ENCODE results near the gene EFNA1. TPM values are rescaled to one million over a fixed set of nuclear protein-coding genes. Genes with fewer than 3 reads are reported as not detected.

Gene EFNA1
- total and polyA plus RNA-seq, 7 donors, result 15.5 to 112 (median 22.5) TPM

GRCh38 chr1:155122308-155122707, 5.4 kb upstream of the EFNA1 start:
- Histone ChIP-seq H3K4me3 (no peak overlapping the region), H3K4me1 (peaks cover 0 to 20% (median 16%) of the 10 kb centered on the region in 4 donors), H3K27me3 (no peaks in the 10 kb centered on the region), H3K27ac (no peak overlapping the region), H3K9me3 (no peaks in the 10 kb centered on the region), H3K36me3 (no peaks in the 10 kb centered on the region)
- DNase-seq, result no peak
- WGBS, 2 donors, result 84 to 92% methylated on average over 2 of the region's 2 CpGs
- TF ChIP-seq EP300 (IDR thresholded peaks at IDR 0.05) (no peak), CTCF (IDR thresholded peaks at IDR 0.05) (no peak), POLR2A (IDR thresholded peaks at IDR 0.05) (no peak), POLR2AphosphoS5 (IDR thresholded peaks at IDR 0.05) (no peak)
- intact Hi-C loops (cut with DNase I), result no loop called here

- WGBS, 2 donors, result 19 to 54% methylated on average over 4 of the region's 4 CpGs
- Histone ChIP-seq H3K27ac (no peak overlapping the region), H3K4me3 (no peak overlapping the region), H3K27me3 (no peaks in the 10 kb centered on the region), H3K9me3 (no peaks in the 10 kb centered on the region), H3K36me3 (no peaks in the 10 kb centered on the region), H3K4me1 (peaks cover 0 to 32% (median 27%) of the 10 kb centered on the region in 4 donors)
- no peak for DNase-seq
- intact Hi-C loops (cut with DNase I), result no loop called here
- TF ChIP-seq POLR2AphosphoS5 (IDR thresholded peaks at IDR 0.05) (no peak), POLR2A (IDR thresholded peaks at IDR 0.05) (no peak), CTCF (IDR thresholded peaks at IDR 0.05) (no peak), EP300 (IDR thresholded peaks at IDR 0.05) (no peak)
These were observed 3.9 kb upstream of the EFNA1 start for GRCh38 chr1:155123801-155124200.

GRCh38 chr1:155124503-155125463, 2.9 kb upstream of the EFNA1 start:
- H3K36me3 ChIP-seq, result no peaks in the 10 kb centered on the region
- no peaks in the 10 kb centered on the region for H3K27me3 ChIP-seq
- peaks cover 0 to 42% (median 36%) of the 10 kb centered on the region in 4 donors for H3K4me1 ChIP-seq
- no peak for DNase-seq
- no peaks in the 10 kb centered on the region for H3K9me3 ChIP-seq
- no peak for TF ChIP-seq POLR2AphosphoS5 (IDR thresholded peaks at IDR 0.05)
- no peak for TF ChIP-seq POLR2A (IDR thresholded peaks at IDR 0.05)
- no peak for TF ChIP-seq EP300 (IDR thresholded peaks at IDR 0.05)
- no peak for TF ChIP-seq CTCF (IDR thresholded peaks at IDR 0.05)
- intact Hi-C loops (cut with DNase I), result loop anchor here (5.0 kb wide), 1 partner anchor 43 kb away; no protein-coding TSS in a partner anchor
- peak overlapping the region in 2 of 4 donors; percentile 87 to 99 for H3K27ac ChIP-seq
- no peak overlapping the region for H3K4me3 ChIP-seq
- WGBS, 2 donors, result 57 to 78% methylated on average over 16 of the region's 16 CpGs

- no peaks in the 10 kb centered on the region for H3K36me3 ChIP-seq
- H3K4me1 ChIP-seq, result peaks cover 0 to 49% (median 44%) of the 10 kb centered on the region in 4 donors
- WGBS, 2 donors, result 28 to 66% methylated on average over 11 of the region's 11 CpGs
- DNase-seq, result peak; percentile 66
- H3K9me3 ChIP-seq, result no peaks in the 10 kb centered on the region
- TF ChIP-seq CTCF (IDR thresholded peaks at IDR 0.05), result no peak
- TF ChIP-seq POLR2A (IDR thresholded peaks at IDR 0.05), result peak in 1 of 2 donors; percentile 16
- intact Hi-C loops (cut with DNase I), result loop anchor here (5.0 kb wide), 1 partner anchor 42 kb away; no protein-coding TSS in a partner anchor
- H3K27me3 ChIP-seq, result no peaks in the 10 kb centered on the region
- H3K27ac ChIP-seq, result peak overlapping the region in 3 of 4 donors; percentile 87 to 99 (median 98)
- no peak overlapping the region for H3K4me3 ChIP-seq
These were observed 2.1 kb upstream of the EFNA1 start for GRCh38 chr1:155125511-155125945.

All from sigmoid colon (tissue), 7 donors.